Sciatic nerve (tissue), 2 donors: Measurements from ENCODE around the gene TSPAN32. TPM values are rescaled to one million over a fixed set of nuclear protein-coding genes. Genes with fewer than 3 reads are reported as not detected.
A peak's percentile ranks its signal among the peaks of the same experiment; 100 is the strongest.
"Not testable (repeated sequence)": the region's sequence is repeated elsewhere in the genome, so short reads cannot be mapped to it uniquely, and the experiment has no call there.

Experiments
- ATAC-seq: fragments of 200-7000 bp; cut with Tn5 transposase; one replicate; pipeline ENCODE4 v1.9.1; 2020; ENCODE audit warnings: mild to moderate bottlenecking, moderate library complexity
- DNase-seq: peaks from one replicate; pipeline ENCODE4 v3.0.0-alpha.2; 2020; ENCODE audit warnings: low spot score
- intact Hi-C: fragments of 100-400 bp; cut with DNase I; formaldehyde crosslinking; loops from one replicate; pipeline ENCODE4 v1.14.2; 2022
- total RNA-seq: library from RNA; stranded (reverse); fragmentation: NEBNext Ultra II Directional; extraction: Animal tissue kit (Norgen Biotek cat#: 25700); gene quantifications from one replicate; pipeline ENCODE4 v1.2.1, GENCODE V29; 2021
- donor health status: DM: no; HTN: no; CAD: no.
- donor health status: DM: no; HTN: no; CAD: no.

The TSPAN32 gene
- total RNA-seq, 1 donor from 2014 or later = 7.3 TPM

DNA sequence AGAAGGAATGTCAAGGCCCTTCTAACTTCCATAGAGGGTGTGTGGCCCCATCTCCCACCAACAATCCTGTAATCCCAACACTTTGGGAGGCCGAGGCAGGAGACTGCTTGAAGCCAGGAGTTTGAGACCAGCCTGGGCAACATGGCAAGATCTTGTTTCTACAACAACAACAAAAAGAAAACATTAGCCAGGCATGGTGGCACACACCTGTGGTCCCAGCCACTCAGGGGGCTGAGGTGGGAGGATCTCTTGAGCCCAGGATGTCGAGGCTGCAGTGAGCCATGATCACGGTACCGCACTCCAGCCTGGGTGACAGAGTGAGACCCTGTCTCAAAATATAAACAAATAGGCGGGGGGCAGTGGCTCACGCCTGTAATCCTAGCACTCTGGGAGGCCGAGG, 16.9 kb downstream of the TSPAN32 start:
- no peak for ATAC-seq
- intact Hi-C loops = loop anchor here (10.0 kb wide), 1 partner anchor 1484 kb away; the partner anchor contains the start of gene CD151
- no peak for DNase-seq

DNA sequence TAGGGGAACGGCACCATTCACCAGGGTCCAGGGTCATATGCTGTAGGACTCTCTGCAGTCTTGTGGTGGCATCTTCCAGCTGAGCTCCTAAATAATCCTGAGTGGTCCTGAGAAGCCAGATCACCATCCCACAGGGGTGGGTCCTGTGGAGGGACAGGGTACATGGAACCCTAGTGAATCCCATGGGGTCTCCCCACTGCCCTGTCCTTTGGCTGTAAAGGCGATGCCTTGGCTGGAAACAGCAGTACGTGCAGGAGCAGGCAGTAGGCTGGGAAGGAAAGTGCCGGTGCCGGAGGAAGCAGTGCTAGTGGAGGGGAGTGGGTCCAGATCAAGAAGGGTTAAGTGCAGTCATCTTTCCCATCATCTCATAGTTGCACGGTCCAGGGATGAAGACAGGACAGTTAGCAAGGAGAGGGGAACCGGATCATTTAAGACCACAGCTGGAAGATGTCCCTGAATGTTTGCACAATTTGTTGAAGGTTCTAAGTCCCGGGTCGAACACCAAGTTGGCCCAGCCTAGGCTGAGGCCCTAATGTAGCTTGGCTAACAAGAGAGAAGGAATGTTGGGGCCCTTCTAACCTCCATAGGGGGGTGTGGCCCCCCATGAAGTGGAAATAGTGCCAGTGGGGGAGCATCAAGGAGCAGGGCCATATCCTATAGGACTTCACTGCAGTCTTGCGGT, 18.1 kb downstream of the TSPAN32 start:
- intact Hi-C loops = loop anchor here (10.0 kb wide), 1 partner anchor 1485 kb away; the partner anchor contains the start of gene CD151
- ATAC-seq (no peak), DNase-seq (no peak)

DNA sequence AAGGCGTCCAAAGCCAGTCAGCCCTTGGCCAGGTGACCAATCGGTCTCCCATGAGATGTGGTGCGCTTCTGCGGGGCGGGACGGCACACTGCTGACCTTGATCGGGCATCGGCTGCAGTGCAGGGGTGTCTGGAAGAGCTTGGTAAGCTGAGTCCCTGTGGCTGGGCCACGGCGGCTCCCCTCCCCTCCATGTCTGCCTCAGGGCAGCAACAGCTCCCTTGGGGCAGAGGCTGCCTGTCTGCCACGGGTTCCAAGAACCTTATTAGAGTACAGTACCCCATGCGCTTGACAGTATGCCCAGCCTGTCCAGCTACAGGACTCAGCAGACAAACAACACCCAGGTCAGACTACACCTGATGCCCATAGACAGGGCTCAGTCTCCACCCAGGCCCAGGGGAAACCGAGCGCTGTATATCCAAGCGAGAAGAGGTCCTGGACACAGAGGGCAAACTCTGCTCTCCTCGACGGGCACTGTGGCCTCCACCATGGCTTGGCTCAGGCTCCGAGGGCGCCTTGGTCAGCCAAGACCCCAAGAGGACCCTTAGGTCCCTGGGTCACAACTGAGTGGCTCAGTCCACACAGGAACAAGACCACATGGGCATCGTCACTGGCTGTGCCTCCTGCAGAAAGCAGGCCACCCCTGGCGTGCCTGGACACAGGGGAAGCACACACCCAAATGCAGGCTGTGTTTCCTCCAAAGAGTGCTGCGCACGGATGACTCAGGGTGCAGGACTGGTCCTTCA, 18.9 kb downstream of the TSPAN32 start:
- ATAC-seq (no peak), DNase-seq (no peak)
- intact Hi-C loops = no loop called here

DNA sequence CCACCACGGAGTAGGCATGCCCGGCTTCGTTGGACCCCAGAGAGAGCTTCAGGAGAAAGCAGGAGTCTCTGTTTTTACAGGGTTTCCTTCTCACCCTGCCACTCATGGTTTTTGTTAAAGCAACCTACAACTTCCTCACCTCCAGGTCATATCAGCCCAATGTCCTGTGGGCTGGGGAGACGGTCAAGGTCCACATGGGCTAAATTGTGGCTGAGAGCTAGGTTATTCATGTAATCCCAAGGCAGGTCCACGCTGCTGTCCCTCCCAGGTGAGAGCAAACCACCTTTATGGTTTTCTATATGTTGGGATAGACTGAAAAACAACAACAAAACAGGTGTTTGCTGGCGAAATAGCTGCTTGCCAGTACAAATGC, 19.5 kb downstream of the TSPAN32 start:
- DNase-seq (no peak), ATAC-seq (no peak)
- intact Hi-C loops = no loop called here

DNA sequence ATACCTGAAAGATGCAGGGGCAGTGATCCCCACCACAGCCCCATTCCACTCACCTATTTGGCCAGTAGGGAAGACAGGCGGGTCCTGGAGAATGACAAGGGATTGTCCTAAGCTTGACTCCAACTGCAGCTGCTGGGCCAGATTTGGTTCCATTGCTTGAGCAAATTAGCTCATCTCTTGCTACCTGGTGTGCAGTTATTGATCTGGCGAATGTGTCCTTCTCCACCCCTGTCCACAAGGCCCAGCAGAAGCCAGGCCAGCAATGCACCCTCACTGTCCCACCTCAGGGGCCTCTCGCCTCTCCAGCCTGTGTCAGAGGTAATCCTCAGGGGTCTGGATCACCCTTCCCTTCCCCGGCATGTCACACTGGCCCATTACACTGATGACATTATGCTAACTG, 23.3 kb downstream of the TSPAN32 start:
- intact Hi-C loops = no loop called here
- DNase-seq (no peak), ATAC-seq (no peak)

DNA sequence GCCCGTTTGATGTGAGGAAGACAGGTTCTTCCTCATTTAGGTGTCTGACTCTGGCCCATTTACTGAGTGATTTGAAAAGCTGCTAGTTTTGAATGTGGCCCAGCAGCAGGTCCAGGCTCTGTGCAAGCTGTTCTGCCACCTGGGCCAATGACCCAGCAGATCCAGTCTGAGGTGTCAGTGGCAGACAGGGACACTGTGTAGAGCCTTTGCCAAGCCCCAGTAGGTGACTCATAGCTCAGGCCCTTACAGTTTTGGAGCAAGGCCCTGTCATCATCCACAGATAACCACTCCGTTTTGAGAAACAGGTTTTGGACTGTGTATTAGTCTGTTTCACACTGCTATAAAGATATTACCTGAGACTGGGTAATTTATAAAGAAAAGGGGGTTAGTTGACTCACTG, 23.9 kb downstream of the TSPAN32 start:
- intact Hi-C loops = no loop called here
- DNase-seq = no peak
- ATAC-seq = no peak

DNA sequence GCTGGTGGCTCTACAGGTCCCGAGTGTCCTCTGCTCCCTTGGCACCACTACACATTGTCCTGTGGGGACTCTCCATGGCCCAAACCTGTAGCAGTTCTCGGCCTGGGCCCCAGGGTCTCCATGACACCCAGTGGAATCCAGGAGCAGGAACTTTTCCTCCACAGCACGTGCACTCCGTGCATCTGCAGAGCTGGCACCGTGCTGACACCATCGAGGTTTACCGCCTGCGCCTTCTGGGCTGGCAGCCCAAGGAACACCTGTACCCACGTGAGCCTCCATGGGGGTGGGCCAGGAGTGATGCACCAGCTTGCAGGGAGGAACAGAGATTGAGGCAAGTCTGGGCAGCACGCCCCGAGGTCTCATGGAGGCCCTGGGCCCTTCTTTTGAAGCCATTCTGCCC, 25.2 kb downstream of the TSPAN32 start:
- intact Hi-C loops = no loop called here
- ATAC-seq (no peak), DNase-seq (no peak)

DNA sequence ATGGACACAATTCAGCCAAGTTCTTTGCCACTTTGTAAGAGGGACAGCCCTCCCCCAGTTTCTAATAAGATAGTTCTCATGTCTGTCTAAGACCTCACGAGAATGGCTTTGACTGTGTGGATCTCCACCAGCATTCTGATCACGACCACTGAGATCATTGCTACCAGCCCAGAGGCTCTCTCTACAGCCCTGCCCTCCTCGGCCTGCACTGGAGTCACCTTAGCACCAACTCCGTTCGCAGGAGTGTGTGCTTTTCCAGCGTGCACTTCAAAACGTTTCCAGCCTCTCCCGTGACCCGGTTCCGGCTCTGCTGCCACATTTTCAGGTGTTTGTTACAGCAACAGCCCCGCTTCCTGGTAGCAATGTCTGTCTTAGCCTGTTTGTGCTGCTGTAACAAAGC, 26.2 kb downstream of the TSPAN32 start:
- ATAC-seq = no peak
- intact Hi-C loops = no loop called here
- no peak for DNase-seq

DNA sequence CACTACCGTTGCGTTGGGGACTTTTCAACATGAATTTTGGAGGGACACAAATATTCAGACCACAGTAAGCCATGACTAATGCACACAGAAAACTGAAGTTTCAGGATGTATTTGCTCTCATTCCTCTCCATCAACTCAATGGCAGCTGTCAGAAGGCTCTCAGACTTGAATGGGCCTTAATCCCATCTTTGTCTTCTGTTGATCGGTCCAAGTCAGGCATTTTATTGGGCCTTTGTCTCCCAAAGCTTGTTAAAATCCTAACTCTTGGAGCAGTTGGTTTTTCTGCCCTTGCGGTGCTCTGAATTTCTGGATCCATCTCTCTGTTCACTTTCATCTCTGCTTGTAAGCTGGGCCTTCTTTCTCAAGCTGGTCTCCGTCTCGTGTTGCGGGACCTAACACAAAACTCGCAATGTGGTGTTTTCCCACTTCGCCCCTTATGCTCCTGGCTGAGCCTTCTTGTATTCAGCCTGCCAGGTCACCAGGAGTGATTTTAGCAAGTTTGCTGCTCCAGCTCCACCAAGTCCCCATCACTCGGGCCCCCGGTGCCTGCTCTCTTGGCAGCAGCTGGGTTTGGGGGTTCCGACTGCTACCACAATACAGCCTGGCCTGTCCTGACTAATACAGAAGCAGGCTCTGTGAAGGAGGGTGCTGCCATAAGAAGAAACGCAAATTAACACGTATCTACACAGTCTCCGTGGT, 27.0 kb downstream of the TSPAN32 start:
- DNase-seq (no peak), ATAC-seq (no peak)
- intact Hi-C loops = no loop called here

DNA sequence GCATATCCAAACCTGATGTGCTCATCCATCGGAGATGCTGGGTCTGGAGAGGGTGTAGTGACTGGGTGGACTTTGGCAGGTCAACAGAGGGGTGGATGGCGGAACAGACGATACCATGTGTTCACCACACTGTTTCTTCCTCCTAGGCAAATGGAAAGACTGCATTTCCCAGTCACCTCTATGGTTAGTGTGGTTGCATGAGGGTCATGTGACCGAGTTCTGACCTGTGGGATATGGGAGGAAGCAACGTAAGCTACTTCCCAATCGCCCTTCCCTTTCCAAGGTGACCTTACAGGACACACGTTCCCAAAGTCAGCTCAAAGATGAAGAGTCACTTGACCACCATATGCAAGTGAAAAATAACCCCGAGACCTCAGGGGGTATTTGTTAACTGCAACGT, 27.7 kb downstream of the TSPAN32 start:
- DNase-seq (no peak), ATAC-seq (no peak)
- intact Hi-C loops = no loop called here

DNA sequence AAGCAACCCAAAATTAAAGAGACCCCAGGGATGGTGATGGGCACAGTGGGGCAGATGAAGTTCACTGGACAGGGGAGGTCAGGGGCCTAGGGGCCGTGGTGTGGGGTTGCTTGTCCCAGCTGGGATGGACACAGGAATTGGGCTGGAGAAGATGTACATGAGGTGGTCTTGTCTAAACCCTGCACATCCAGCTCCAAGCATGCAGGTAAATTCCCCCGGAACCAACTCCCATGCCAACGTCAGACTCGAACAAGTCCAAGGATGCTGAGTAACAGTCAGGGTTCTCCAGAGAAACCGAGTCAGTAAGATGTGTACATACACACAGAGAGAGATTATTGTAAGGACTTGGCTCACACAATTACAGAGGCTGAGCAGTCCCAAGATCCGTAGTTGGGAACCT, 28.9 kb downstream of the TSPAN32 start:
- no peak for DNase-seq
- intact Hi-C loops = no loop called here
- no peak for ATAC-seq

DNA sequence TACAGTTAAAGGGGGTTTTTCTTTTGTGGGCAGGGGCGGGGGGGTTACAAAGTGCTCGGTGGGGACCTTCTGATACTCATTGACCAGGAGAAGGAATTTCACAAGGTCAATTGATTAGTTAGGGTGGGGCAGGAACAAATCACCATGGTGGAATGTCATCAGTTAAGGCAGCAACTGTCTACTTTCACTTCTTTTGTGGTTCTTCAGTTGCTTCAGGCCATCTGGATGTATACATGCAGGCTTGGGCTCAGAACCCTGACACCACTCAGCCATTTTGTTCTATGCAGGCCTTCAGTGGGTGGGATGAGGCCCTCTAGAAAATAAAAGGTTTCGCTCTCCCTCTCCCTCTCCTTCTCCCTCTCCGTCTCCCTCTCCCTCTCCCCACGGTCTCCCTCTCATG, 29.6 kb downstream of the TSPAN32 start:
- intact Hi-C loops = no loop called here
- ATAC-seq (no peak), DNase-seq (no peak)

DNA sequence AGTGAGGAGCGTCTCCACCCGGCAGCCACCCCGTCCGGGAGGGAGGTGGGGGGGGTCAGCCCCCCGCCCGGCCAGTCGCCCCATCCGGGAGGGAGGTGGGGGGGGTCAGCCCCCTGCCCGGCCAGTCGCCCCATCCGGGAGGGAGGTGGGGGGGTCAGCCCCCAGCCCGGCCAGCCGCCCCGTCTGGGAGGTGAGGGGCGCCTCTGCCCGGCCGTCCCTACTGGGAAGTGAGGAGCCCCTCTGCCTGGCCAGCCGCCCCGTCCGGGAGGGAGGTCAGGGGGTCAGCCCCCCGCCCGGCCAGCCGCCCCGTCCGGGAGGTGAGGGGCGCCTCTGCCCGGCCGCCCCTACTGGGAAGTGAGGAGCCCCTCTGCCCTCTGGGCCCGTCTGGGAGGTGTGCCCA, 30.8 kb downstream of the TSPAN32 start:
- DNase-seq, intact Hi-C loops, ATAC-seq: not testable (repeated sequence)

DNA sequence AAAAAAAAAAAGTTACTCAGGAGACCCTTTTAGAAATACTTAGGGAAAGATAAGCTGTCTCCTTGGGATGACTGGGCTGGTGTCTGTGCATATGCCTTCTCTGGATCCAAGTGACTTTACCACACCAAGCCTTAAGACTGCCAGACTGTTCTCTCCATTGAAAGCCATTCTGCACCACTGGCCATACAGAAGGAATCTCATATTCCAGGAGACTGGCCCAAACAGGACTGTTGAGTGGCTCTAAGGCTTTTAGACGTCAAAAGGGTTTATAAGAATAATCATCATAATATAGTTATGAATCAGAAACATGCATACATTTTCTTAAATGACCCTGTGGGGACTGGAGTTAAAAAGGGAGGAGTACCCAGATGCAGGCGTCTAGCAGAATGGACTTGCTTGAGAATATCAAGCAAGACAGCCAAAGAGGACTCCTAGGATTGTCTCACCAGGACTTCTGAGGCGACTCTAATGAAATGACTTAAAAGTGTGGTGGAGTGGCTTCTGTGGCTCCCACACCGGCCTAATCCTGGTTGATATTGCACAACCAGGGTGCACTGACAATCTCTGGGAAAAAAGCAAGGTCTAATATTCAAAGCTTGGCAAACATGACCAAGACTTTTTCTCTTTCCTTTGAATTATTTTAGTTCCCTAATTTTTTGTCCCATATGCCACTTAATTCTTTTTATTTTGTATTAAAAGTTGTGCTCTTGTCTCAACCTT, 31.8 kb downstream of the TSPAN32 start:
- ATAC-seq, DNase-seq, intact Hi-C loops: not testable (repeated sequence)

DNA sequence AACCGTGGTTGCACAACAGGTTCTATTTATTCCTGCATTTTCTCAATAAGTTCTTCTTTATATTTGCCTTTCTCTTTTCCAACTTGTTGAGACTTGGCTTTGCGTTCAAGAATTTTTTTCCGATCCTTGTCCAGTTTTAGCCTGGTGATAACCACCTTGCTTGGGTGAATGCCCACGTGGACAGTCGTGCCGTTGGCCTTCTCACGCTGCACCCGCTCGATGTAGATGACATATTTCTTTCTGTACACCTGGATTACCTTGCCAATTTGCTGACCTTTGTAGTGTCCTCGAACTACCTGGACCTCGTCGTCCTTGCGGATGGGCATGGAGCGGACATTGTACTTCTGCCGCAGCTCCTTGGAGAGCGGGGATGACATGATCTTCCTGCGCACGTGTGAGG, 33.5 kb downstream of the TSPAN32 start:
- DNase-seq, intact Hi-C loops, ATAC-seq: not testable (repeated sequence)

DNA sequence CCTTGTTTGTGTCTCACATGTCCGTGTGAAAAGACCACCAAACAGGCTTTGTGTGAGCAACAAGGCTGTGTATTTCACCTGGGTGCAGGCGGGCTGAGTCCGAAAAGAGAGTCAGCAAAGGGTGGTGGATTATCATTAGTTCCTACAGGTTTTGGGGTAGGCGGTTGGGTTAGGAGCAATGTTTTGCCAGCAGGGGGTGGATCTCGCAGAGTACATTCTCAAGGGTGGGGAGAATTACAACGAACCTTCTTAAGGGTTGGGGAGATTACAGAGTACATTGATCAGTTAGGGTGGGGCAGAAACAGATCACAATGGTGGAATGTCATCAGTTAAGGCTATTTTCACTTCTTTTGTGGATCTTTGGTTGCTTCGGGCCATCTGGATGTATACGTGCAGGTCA, 36.9 kb downstream of the TSPAN32 start:
- intact Hi-C loops, ATAC-seq: not testable (repeated sequence)

DNA sequence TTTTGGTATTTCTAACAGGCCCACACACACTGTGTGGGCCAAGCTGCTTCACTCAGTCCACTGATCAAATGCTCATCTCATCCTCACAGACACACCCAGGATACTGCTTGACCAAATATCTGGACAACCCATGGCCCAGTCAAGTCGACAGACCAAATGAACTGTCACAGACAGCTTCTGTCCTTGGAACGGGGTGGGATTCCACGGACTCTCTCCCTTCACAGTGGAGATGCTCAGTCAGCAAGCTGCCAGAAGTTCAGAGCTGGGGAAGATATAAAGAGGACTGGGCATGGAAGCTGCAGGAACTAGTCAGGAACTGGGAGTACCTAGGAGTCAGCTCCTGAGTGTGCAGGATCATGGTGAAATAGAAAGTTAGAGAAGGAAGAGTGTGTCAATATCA, 40.7 kb downstream of the TSPAN32 start:
- DNase-seq = no peak
- intact Hi-C loops = no loop called here
- no peak for ATAC-seq

More for the DNA sequence above, 36.9 kb downstream of the TSPAN32 start:
- not testable (repeated sequence) for DNase-seq

DNA sequence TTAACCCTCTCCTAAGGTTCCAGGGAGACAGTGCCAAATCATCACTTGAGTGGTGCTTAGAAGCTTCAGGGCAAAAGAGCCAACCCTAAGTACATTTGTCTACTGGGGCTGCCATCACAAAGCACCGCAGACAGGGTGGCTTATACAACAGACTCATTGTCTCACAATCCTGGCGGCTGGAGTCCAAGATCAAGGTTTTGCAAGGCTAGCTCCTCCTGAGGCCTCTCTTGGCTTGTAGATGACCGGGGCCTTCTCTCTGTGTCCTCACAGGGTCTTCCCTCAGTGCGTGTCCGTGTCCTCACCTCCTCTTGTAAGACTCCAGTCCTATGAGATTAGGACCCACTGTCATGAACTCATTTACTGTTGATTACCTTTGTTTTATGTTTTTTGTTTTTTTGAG, 41.2 kb downstream of the TSPAN32 start:
- intact Hi-C loops = no loop called here
- ATAC-seq (peak; percentile 91), DNase-seq (peak; percentile 47)

DNA sequence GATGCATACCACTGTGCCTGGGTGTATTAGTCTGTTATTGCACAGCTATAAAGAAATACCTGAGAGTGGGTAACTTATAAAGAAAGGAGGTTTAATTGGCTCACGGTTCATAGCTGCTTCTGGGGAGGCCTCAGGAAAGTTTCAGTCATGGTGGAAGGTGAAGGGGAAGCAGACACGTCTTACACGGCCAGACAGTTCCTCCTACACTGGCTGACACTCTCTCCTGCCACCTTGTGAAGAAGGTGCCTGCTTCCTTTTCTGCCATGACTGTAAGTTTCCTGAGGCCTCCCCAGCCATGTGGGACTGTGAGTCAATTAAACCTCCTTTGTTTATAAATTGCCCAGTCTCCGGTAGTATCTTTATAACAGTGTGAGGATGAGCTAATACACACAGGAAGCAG, 41.7 kb downstream of the TSPAN32 start:
- intact Hi-C loops = no loop called here
- DNase-seq (no peak), ATAC-seq (no peak)
